Inflammatory macrophage treated with lipopolysaccharide for 4 hours (primary cell): Measurements from ENCODE around the gene JAK3.

Experiments used
- DNase-seq: peaks from one replicate; pipeline ENCODE4 v3.0.0-alpha.2; 2020

The JAK3 gene

DNA sequence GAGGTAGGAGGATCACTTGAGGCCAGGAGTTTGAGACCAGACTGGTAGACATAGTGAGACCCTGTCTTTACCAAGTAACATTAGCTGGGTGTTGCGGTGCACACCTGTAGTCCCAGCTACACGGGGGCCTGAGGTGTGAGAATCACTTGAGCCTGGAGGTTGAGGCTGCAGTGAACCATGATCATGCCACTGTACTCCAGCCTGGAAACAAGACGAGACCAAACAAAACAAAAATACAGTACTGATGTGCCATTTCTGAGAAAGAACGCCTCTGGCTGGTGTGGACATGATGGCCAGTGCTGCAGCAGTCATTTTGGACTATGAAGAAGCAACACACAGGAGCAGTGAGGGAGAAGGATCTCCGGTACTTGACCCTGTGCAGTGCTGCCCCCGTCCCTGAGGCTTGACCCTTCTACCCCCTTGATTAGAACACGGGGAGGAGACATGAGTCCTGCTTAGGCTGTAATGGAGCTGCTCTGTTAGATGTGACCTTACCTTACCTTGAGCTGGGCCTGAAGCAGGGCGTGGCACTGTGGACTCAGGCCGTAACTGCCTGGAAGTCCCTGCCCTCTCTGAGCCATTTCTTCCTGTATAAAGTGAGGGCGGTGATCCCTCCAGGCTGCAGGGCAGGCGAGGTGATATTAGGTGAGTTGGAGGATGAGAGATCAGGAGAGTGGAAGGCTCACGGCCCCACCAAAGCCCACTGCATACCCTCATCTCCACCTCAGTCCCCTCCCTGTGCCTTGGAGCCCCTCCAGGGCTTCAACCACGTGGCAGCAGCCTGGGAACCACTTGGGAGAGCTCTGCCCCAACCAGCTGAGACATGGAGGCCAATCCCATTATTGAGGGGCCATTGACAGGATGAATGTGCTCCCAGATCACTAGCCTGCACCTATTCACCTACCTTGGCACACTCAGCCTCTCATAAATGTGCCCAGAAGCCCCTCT lies 17.9 kb upstream of the JAK3 start:
- no peak for DNase-seq

DNA sequence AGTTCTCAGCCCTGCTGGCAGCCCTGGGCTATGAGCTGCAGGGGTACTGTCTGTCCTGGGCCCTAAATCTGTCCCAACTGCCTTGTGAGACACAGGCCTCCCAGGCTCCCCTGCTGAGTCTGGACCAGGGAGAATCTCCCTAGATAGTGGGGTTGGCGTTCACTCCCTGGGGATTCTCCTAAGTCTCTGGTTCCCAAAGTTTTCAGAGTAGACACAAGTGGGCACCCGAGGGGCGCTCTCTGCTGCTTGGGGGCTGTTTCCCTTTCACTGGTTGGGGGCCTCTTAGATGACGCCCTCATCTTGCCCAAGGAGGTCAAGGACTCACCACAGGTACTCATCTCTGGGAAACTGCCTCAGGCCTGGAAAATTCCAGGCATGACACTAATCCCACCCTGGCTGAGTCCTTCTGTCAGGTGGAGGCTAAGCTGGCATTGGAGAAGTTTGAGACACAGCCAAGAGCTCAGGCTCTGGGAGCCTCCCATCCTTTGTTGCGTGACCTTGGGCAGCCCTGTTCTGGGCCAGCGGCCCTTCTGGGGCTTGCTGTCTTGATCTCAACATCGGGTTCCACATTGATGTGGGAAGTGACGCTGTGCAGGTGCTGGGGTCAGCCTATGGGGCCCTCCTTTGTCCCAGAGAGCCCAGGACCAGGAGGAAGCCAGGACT lies 15.9 kb upstream of the JAK3 start:
- no peak for DNase-seq

DNA sequence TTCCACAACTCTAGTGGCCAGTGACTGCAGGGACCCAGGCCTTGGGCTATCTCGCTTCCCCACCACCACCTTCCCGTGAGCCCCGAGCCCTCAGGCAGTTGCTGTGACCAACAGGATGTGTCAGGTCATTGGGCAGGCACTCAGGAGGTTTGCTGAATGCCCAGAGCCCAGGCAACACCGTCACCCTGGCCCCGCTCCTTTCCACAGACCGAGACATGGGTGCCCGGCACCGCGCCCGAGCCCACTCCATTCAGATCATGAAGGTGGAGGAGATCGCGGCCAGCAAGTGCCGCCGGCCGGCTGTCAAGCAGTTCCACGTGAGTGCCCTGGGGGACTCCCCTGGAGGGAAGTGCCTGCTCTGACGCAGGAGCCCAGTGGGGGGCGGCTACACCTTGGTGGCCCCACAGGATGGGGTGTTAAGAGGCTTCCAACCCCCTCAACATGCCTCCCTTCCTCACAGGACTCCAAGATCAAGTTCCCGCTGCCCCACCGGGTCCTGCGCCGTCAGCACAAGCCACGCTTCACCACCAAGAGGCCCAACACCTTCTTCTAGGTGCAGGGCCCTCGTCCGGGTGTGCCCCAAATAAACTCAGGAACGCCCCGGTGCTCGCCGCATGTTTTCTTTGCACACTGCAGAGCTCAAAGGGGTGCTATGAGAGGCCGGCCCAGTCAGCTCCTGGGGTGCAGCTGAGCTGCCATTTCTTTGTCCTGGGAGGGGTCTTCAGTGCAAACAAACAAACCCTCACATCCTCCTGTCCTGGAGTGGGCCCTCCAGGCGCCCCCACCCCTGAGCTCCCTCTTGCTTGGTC lies 15.1 kb upstream of the JAK3 start:
- DNase-seq, result no peak

DNA sequence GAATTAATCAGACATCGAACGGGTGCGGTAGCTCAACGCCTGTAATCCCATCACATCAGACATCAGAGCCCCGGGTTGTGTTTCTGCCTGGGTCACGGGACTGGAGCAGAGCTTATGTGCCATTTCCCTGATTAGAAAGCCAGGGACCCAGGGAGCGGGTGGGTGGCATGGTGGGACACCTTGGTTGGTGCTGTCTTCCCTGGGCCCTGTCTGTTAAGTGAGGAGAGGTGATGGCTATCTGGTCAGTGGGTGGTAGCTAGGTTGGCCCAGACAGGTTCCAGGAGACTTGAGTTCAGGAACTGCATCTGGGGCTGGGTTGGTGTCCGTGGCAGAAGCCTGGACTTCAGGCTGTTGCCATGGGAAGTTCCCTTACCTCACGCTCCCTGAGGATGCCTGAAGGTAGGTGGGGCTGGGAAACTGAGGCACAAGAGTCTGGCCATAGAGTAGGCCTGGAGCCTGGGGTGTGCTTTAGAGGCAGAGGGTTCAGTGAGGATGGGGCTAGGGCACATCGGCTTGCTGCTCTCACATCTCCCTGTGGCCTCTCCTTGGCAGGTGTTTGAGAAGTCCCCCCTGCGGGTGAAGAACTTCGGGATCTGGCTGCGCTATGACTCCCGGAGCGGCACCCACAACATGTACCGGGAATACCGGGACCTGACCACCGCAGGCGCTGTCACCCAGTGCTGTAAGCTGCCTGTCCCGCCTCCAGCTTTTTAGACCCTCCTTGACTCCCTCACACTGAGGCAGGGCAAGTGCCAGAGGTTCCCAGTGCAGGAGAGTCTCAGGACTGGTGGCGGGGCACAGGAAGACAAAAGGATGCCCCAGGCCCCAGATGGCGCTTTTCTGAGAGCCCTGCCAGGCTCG lies 14.0 kb upstream of the JAK3 start:
- no peak for DNase-seq

DNA sequence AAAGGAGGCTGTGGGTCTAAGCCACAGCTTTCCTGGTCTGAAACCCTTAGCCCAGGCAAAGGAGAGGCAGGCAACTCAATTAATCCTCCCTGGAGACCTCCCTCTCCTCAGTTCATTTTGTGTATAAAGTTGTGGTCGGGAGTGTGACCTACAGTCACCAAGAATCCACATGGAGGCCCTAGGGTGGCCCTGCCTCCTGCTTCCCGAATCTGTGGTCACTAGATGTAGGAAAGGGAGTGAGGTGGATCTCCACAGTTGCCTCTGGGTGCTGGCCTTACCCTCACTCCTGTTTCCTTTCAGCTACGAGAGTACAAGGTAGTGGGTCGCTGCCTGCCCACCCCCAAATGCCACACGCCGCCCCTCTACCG lies 13.2 kb upstream of the JAK3 start:
- DNase-seq, result no peak

DNA sequence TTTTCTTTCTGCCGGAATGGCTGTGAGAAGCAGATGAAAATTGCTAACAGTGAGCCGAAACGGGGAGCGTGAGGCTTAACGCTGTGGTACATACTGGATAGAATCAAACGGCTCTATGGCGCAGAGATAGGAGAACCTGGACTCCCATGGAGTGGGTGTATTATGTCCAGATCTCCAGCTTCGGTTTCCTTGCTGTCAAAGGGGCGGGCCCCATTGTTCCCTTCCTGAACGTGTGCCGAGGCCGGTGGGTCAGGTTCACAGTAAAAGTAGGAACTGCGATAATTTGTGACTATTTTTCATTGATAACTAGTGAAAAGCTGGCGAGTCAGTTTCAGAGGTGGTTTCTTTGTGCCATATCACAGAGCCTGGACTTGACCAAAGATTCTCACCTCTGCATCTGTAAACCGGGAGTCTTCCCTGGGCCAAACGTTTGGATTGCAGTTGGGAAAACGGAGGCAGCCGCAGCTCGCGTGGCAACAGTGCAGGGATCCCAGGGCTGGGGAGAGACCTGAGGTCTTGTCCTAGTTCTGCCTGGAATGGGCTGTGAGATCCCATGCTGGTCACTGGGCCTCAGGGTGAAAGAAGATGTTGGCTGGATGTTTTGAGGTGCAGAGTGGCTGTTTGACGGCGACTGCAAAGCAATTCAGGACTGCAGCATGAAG lies 12.7 kb upstream of the JAK3 start:
- DNase-seq, result peak; percentile 56

DNA sequence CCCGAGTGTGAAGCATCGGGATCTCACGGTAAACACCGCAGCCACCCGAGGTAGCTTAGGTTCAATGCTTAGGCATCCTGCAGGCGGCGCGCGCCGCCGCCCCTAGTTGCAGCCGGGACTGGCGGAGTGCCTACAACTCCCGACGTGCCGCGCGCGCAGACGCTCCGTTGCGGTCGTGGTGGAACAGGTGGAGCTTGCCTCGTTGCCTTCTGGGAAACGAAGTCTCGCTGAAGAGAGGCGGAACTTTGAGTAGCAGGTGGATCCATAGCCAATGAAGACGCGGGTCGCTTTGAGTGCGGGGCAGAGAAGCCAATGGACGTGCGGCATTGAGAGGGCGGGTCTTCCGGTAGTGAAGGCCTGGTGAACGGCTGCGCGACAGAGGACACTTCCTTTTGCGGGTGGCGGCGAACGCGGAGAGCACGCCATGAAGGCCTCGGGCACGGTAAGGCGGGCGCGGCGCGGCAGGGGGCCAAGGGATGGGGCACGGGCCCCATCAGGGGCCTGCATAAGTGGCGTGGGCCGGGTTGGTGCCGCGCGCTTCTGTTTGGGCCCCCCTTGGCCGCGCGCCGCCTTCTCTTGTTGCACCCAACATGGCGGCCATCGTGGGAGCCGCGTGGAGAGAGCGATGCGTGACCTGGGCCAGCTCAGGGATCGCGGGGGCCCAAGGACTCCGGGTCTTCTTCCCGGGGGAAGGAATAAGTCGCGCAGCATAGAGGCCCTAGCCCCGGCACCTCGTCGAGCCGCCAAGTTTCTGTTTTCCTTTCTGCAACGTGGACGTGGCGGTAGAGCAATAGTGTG lies 11.9 kb upstream of the JAK3 start, which contains the start of gene RPL18A:
Gene RPL18A, plus strand, starts transcription at position 378 of the 798 bp plus-strand sequence. Its CDS starts 47 bp downstream, at position 425.
- peak; percentile 100 for DNase-seq

DNA sequence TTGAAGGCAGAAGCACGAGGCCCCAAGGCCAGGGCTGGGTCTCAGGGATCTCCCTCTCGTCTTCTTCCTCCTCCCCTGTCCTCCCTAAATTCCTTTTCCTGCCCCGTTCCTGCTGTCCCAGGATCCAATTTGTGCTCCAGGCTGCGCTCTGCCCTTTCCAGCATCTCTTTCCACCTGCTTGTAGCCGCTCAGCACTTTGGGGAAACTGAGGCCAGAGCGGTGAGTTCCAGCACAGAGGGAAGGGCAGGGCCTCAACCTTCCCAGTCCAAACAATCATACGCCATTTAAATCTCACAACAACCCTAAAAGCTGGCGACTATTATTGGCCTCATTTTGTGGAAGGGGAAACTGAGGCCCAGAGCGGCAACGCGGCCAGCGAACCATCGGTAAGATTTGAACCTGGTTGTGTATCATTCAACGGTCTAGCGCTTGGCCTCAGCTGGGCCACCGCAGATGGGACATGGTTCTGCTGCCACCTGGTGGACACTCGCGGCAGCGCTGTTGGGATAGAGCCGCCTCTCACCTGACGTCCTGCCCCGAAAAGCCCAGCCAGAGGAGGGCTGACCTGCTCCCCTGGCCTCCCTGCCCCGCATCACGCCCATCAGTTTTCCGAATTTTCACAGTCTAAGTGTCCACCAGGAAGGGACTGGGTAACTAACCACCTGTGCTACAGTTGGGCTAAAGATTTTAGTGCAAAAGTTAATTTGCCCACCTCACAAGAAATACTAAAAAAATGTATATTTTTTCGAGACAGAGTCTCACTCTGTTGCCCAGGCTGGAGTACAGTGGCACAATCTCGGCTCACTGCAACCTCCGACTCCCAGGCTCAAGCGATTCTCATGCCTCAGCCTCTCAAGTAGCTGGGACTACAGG lies 7.7 kb upstream of the JAK3 start:
- peak; percentile 73 for DNase-seq

DNA sequence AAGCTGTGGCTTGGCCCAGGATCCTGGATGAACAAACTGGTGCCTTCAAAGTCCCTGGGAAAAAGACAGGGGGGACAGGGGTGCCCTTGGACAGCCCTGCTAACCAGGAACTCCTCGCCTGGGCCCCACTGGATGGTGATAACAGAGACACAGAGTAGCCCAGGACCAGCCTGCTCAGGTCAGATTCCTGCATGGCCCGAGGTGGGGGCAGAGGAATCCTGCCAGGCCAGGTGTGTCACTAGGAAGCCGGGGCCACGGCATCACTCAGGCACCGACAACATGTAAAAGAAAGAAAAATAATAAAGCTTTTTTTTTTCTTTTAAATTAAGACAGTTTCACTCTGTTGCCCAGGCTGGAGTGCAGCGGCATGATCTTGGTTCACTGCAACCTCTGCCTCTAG lies 6.3 kb upstream of the JAK3 start:
- DNase-seq, result no peak

DNA sequence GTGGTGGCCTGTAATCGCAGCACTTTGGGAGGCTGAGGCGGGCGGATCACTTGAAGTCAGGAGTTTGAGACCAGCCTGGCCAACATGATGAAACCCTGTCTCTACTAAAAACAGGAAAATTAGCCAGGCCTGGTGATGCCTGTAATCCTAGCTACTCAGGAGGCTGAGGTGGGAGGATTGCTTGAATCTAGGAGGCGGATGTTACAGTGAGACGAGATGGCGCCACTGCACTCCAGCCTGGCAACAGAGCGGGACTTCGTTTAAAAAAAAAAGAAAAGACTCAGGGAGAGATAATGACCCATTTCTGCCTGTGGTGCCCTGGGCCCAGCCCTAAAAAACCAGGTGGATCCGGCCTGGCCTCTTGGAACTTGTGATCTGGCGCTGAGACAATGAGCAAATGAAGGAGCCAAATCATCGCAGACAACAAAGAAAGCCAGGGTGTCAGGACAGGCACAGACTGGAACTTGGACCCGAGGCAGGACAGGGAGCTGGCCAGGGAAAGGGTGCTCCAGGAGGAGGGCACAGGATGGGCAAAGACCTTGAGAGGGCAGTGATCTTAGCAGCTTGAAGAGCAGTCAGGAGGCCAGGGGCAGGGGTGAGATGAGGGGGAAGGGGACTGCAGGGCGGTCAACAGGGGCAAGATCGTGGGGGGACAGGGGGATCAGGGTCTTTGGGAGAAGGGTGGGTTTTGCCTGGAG lies 962 bp upstream of the JAK3 start:
- no peak for DNase-seq

DNA sequence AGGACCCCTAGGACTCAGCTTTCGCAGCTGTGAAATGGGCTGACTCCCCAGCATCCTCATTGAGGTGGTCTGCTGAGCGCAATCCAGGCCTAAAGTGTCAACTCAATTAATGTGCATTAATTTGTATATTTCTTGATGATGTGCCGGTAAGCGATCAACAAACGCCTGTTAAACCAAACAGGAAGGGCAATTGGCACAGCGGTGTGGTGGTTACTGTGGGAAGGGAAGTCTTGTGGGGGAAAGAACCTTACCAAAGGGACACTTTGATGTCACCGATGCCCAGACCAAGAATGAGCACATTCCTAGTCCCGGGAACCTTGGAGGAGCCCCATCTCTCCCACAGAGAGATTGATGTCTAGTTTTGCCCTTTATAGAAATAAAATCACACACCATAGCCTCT lies 1.6 kb downstream of the JAK3 start:
- no peak for DNase-seq

DNA sequence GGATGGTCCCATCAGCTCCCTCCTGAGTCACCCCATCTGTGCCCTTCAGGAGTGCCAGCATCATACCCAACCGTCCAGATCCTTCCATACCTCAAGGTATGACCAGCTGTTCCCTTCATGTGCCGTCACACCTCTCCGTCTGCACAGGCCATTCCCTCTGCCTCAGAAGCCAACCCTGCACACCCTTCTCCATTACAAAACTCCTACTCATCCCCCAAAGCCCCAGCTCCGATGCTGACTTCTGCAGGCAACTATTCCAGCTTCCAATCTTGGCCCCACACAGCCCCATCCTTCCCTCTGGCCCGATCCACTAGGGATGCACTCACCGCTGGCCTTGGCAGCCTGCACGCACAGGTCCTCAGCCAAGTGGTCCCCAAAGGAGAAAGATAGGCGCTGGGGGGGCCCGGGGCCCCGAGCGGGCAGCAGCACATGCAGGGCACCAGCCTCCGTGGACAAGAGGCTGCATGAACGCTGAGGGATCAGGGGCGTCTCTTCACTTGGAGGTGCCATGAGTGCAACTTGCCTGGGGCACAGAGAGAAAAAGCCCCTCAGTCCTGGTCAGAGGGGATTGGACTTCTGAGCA lies 3.8 kb downstream of the JAK3 start:
- no peak for DNase-seq

DNA sequence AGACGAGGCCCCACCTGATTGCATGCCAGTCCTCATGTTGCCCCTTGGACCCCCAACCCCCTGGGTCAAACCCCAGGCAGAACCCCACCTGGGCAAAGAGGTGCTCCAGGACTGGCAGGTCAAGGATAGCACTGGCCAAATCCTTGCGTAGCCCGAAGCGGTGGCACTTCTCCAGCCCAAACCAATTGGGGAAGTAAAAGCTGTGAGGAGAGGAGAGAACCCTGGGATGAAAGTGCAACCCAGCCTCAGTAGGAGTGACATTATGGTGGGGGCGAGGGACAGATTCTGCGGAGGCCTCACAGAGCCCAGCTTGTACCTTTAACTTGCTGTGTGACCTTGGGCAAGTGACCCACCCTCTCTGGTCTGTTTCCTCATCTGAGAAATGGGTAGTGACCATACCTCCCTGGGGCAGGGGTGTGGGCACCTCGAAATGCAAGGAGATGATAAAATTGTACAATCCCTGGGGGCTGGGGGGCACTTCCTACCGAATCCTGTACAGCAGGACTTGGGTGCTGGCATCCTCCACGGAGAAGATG lies 4.4 kb downstream of the JAK3 start:
- peak; percentile 46 for DNase-seq

DNA sequence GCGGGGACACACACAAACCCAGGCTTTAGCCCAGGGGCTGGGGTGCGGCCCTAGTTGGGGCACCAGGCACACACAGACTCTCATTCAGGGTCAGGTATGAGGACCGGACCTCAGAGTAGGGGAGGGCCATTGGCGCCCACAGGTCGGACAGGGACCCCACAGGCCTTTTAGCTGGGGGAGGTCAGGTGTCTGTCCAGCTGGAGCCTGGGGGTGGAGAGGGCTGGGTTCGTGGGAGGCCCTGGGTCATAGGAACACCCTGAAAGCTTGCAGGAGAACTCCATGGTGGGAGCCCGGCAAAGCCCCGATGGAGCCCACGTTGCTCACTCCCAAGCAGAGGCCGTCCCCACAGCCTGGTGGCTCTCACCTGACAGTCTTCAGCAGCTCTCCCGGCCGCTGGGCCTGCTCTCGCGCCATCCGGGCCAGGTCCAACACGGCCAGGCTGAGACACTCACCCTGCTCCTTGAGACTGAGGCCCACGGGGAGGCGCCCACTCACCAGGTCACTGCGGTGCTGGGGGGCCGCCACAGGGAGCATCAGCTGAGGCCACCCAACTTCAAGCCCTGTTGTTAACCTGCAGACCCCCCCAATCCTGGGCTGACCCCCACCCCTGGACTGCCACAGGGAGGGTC lies 5.0 kb downstream of the JAK3 start:
- no peak for DNase-seq

DNA sequence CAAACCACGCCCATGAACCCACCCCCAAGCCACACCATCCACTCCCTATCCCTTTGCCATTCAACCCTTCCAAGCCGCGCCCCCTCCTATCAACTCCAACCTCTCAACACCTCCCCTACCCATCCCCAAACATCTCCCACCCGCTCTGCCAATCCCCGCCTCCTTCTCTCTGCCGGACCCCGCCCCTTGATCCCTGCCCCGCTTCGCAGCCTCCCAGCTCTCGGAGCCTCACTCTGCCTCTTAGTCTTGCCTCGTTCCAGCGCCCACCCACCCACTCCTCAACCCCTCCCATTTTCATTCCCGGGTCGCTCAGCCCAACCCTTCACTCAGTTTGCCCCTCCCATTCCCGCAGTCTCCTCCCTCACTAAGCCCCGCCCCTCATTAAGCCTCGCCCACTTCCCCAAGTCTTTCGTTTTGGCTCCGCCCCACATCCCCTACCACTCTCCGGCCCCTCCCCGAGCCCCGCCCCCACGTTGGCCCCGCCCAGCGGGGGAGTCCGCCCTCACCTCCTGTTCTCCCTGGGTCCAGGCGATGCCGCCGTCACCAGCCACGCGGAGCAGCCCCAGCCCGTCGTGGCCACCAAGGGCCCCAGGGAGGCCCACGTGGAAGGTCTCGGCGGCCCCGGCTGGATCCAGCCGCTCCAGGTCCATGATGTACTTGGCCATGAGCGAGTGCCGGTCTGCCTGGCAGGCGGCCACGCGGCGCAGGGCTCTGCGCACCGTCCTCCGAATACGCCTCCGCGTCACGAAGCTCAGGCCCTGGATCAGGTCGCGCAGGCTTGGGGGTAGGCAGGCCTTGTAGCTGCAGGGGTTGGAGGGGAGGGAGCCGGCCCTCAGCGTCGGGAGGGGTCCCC lies 5.7 kb downstream of the JAK3 start:
- DNase-seq, result no peak

DNA sequence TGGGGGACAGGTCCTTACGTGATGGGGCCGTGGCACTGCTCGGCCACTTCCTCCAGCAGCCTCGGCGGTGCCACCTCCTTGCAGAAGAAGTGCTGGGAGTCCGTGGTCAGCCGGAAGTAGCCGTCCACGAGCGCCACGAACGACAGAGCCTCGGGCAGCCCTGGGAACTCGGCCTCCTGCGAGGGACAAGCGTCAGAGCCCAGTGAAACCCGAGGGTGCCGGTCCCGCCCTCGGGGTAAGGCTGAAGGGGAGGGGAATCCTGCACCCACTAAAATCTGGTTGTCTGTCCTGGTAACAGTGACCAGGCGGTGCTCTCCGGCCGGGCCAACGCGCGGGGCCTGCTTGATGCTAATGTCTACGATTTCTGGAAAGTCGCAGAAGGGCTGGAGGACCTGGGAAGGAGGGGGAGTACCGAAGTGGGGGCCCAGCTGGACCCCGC lies 6.4 kb downstream of the JAK3 start:
- no peak for DNase-seq

DNA sequence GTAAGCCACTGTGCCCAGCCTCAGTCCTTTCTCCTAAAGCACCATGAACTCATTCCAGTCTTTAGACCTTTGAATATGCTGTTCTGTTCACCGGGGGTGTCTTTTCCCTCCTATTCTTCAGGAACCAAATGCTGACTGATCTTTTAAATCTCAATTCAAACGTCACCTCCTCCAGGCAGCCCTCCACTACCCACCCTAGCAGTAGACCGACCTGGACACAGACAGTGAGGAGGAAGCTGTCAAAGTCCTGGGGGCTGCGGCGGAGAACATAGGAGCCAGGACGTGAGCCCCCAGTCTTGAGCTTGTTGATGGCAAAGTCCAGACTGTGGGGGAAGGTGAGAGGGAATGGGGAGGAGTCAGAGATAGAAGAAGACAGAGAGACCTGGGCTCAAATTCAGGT lies 7.8 kb downstream of the JAK3 start:
- no peak for DNase-seq
